Retinal pigment epithelial cell (primary cell): ENCODE results near the gene HPCAL4.

Source experiments
- DNase-seq: peaks from one replicate; pipeline ENCODE4 v3.0.0-alpha.2; 2010; ENCODE audit warnings: low read depth
- H3K4me3 ChIP-seq: 2 replicates; pipeline ENCODE4 v1.5.1; 2011; ENCODE audit warnings: mild to moderate bottlenecking, low read length, control low read depth, moderate library complexity
- TF ChIP-seq, protein P1 (sequence below): conservative IDR thresholded peaks from 2 replicates; pipeline ENCODE4 v1.5.1; 2011; ENCODE audit warnings: low read depth, low read length, control low read depth, inconsistent platforms

HPCAL4 gene

DNA sequence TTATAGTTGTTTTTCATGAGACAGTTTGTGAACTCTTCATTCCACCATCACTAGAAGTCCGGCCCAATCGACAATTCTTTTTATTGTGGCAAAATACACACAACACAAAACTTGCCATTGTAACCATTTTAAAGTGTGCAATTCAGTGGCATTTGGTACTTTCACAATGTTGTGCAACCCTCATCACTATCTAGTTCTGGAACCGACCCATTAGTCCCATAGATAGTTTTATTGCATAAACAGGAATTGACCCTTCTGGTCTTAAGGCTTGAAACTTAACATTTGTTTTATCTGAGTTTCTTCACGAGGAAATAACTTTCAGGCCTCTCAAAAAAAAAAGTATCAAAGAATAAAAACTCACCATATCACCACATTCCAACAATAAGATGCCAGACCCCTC, 38.6 kb upstream of the HPCAL4 start:
- TF ChIP-seq, protein P1, sequence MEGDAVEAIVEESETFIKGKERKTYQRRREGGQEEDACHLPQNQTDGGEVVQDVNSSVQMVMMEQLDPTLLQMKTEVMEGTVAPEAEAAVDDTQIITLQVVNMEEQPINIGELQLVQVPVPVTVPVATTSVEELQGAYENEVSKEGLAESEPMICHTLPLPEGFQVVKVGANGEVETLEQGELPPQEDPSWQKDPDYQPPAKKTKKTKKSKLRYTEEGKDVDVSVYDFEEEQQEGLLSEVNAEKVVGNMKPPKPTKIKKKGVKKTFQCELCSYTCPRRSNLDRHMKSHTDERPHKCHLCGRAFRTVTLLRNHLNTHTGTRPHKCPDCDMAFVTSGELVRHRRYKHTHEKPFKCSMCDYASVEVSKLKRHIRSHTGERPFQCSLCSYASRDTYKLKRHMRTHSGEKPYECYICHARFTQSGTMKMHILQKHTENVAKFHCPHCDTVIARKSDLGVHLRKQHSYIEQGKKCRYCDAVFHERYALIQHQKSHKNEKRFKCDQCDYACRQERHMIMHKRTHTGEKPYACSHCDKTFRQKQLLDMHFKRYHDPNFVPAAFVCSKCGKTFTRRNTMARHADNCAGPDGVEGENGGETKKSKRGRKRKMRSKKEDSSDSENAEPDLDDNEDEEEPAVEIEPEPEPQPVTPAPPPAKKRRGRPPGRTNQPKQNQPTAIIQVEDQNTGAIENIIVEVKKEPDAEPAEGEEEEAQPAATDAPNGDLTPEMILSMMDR, result no peak
- no peak overlapping the region for H3K4me3 ChIP-seq
- DNase-seq, result no peak

DNA sequence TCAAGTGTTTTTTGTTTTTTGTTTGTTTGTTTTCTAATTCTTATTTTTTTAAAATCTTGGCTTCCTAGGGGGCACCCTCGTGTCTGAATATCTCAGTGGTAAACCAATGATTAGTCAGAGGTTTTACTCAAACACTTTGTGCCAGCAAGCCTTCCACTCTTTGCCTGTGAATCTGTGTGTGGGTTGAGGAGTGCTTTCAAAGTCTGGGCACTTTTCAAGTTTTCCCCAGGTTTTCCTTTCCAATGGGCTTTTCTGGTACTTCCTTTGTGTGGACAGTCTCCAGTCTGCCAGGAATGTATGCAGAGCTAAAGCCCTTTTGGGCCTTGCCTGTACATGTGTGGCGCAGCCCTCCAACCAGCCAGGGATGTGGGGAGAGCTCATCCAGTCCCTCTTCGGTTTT, 37.8 kb upstream of the HPCAL4 start:
- TF ChIP-seq, protein P1, result no peak
- no peak for DNase-seq

DNA sequence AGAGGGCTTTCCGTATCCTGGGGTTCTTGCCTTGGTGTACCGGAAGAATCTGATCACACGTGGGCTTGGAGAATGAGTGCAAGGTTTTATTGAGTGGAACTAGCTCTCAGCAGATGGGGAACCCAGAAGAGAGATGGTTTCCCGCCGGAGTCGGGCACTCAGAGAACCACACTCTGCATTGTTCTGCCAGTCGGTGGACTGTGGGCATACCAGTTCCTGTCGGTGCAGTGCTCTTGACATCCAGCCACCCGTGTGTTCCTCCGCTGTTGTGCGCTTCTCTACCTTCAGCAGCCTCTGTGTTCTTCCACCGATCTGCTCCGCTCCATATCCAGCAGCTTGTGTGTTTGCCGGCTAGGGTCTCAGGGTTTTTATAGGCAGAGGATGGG, 36.7 kb upstream of the HPCAL4 start:
- no peak for DNase-seq
- TF ChIP-seq, protein P1, result no peak
- H3K4me3 ChIP-seq, result no peak overlapping the region

More for the DNA sequence above, 37.8 kb upstream of the HPCAL4 start:
- H3K4me3 ChIP-seq, result no peak overlapping the region

DNA sequence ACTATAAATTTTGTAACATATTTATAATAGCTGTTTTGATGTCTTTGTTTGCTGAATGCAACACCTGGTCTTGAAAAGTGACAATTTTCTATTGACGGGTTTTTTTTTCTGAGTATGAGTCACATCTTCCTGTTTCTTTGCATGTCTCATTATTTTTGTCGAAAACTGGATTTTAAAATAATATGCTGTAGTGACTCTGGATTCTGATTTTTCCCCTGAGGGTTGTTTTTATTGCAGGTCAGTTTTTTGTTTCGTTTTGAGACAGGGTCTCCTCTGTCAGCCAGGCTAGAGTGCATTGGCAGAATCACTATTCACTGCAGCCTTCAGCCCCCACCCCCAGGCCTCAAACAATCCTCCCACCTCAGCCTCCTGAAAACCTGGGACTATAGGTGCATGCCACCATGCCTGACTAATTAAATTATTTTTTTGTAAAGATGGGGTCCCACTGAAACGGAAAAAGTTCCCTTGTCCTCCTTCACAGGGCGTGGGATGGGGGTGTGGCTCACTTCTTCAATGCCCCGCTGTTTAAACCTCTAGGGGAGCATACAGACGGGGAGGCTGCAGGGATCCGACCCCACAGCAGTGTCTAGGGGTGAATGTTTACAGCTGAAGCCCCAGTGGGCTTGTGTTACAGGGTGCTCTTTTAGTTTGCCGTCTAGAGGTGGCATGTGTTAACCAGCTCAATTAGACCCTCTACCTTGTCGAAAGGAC, 36.1 kb upstream of the HPCAL4 start:
- no peak for DNase-seq
- TF ChIP-seq, protein P1, result no peak
- no peak overlapping the region for H3K4me3 ChIP-seq

DNA sequence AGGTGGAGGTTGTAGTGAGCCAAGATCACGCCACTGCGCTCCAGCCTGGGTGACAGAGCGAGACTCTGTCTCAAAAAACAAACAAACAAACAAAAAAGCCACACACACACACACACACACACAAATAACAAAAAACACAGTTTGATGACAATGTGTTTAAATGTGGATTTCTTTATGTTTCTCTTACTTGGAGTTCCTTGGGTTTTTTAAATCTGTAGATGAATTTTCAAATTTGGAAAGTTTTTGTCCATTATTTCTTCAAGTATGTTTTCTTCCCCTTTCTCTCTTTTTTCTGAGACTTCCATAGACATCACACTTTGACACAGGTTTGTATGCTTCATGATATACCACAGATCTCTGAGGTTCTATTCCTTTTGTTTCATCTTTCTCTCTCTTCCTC, 35.4 kb upstream of the HPCAL4 start:
- TF ChIP-seq, protein P1, result no peak
- DNase-seq, result no peak
- no peak overlapping the region for H3K4me3 ChIP-seq

DNA sequence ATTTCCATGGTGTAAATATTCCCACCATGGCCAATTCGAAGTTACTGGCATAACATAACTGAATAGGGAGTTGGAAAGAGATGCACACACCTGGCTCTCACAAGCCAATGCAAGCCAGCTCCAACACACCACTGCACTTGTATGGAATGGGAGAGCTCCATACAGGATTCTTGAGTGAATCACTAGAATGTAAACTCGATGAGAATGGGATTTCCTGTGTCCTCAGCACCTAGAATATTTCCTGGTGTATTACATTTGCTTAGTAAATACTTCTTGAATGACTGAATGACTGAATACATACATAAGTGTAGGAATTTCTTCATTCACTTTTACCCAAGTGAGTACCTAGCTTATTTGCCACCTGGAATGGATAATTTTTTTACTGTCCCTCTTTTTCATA, 31.3 kb upstream of the HPCAL4 start:
- TF ChIP-seq, protein P1, result no peak
- H3K4me3 ChIP-seq, result no peak overlapping the region
- no peak for DNase-seq

DNA sequence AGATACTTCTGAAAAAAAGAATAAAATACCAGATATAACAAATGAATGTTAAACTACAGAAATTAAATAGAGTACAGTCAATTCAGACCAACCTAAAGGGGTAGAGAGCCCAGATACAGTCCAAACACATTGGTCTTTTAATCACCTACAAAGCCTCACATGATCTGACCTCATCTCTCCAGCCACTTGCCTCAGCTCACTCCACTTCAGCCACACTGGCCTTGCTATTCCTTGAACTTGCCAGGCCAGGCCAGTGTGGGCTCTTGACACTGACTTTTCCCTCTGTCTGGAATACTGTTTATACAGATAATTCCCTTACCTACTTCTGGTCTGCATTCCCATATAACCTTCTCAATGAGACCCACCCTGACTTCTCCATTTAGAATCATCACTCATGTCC, 30.4 kb upstream of the HPCAL4 start:
- H3K4me3 ChIP-seq, result no peak overlapping the region
- TF ChIP-seq, protein P1, result no peak
- DNase-seq, result no peak
